GM12878 (cell line): ENCODE data around the gene BMPR2. TPM values are rescaled to one million over a fixed set of nuclear protein-coding genes. Genes with fewer than 3 reads are reported as not detected.

Experiments used
- ATAC-seq: fragments of 200-7000 bp; cut with Tn5 transposase; 3 replicates; pipeline ENCODE4 v1.9.1; 2020; ENCODE audit warnings: mild to moderate bottlenecking, moderate library complexity
- BruUV-seq: library from RNA; stranded (reverse); fragments of 400-500 nt; replicated peaks from 2 replicates; lab custom pipeline; 2021; lab: Mats Ljungman, UMichigan
- CTCF ChIA-PET: fragments of 300-600 bp; sonication (Branson Sonifier 250); formaldehyde crosslinking; extraction: SDS; loops from one replicate; lab custom pipeline; 2021; ENCODE audit warnings: inconsistent platforms; lab: Yijun Ruan, JAX
- POLR2A ChIA-PET: fragments of 350-600 bp; formaldehyde crosslinking; extraction: SDS; loops from one replicate; lab custom pipeline; 2021; ENCODE audit warnings: inconsistent platforms; lab: Charles Lee
- RAD21 ChIA-PET: fragments of 300-600 bp; sonication (Branson Sonifier 250); formaldehyde crosslinking; loops from one replicate; lab custom pipeline; 2023; ENCODE audit warnings: antibody characterized with exemption; ENCODE audit not compliant: unreplicated experiment; lab: Charles Lee
- SMC1A ChIA-PET: fragments of 300-600 bp; sonication (Branson Sonifier 250); formaldehyde crosslinking; loops from one replicate; lab custom pipeline; 2023; ENCODE audit not compliant: unreplicated experiment, uncharacterized antibody; lab: Charles Lee
- DNase-seq: peaks from one replicate; pipeline ENCODE4 v3.0.0-alpha.2; 2011; ENCODE audit warnings: low read depth, low spot score
- FAIRE-seq: peaks from 3 replicates; lab custom pipeline; 2011; peaks lifted over from hg19 to GRCh38; lab: Jason Lieb, UNC
- H2AFZ ChIP-seq: 2 replicates; pipeline ENCODE4 v1.6.0; 2011; ENCODE audit warnings: low read depth, low read length, control low read depth; ENCODE audit not compliant: control insufficient read depth
- H3K27ac ChIP-seq: 2 replicates; pipeline ENCODE4 v1.5.1; 2011; ENCODE audit warnings: control low read depth; ENCODE audit not compliant: control insufficient read depth, insufficient read depth
- H3K27me3 ChIP-seq, 2 experiments: replicated peaks in 1 of 2; 2 replicates each; pipeline versions ENCODE4 v1.6.0 to v1.6.1; 2011; ENCODE audit warnings: low read length in 1 of 2; ENCODE audit not compliant: control insufficient read depth in 2 of 2, insufficient read depth in 2 of 2
- H3K36me3 ChIP-seq, 2 experiments: 2 replicates each; pipeline ENCODE4 v1.5.1; 2011; ENCODE audit warnings: low read length in 1 of 2; ENCODE audit not compliant: control insufficient read depth in 2 of 2, insufficient read depth in 2 of 2
- H3K4me1 ChIP-seq: 2 replicates; pipeline ENCODE4 v1.6.1; 2011; ENCODE audit warnings: mild to moderate bottlenecking, low read length, moderate library complexity, mixed read lengths; ENCODE audit not compliant: control insufficient read depth, insufficient read depth
- H3K4me2 ChIP-seq: 2 replicates; pipeline ENCODE4 v1.6.0; 2011; ENCODE audit warnings: control low read depth; ENCODE audit not compliant: control insufficient read depth, insufficient read depth
- H3K4me3 ChIP-seq: fragments of 200-600 bp; sonication (generic); 2 replicates; pipeline ENCODE4 v1.5.1; 2016
- H3K79me2 ChIP-seq: 2 replicates; pipeline ENCODE4 v1.6.0; 2011; ENCODE audit warnings: low read length; ENCODE audit not compliant: control insufficient read depth, insufficient read depth
- H3K9ac ChIP-seq: 2 replicates; pipeline ENCODE4 v1.8.0; 2011; ENCODE audit warnings: low read length, control low read depth, mixed read lengths; ENCODE audit not compliant: control insufficient read depth, insufficient read depth
- H3K9me3 ChIP-seq: replicated peaks from 3 replicates; pipeline ENCODE4 v1.5.1; 2011; ENCODE audit warnings: mild to moderate bottlenecking, low read length; ENCODE audit not compliant: control insufficient read depth, insufficient read depth
- H4K20me1 ChIP-seq: 2 replicates; pipeline ENCODE4 v1.6.0; 2011; ENCODE audit not compliant: control insufficient read depth, insufficient read depth
- IKZF1 ChIP-seq: fragments of 450-650 bp; conservative IDR thresholded peaks from 2 replicates; pipeline ENCODE4 v1.6.1; 2017; ENCODE audit warnings: antibody characterized with exemption, mild to moderate bottlenecking
- SKIL ChIP-seq: fragments of 450-650 bp; IDR thresholded peaks from 2 replicates; pipeline ENCODE4 v1.6.1; 2017; ENCODE audit warnings: mild to moderate bottlenecking, low read depth, inconsistent platforms; ENCODE audit not compliant: poor library complexity, severe bottlenecking
- ZBTB4 ChIP-seq: fragments of 450-650 bp; formaldehyde crosslinking; IDR thresholded peaks from 2 replicates; pipeline ENCODE4 v1.4.0; 2022; ENCODE audit warnings: mild to moderate bottlenecking, moderate library complexity
- WGBS: methylation state at CpG from one replicate; pipeline ENCODE4 v1.1.6; 2016; ENCODE audit warnings: low lambda C conversion rate; ENCODE audit not compliant: insufficient replicate concordance, insufficient coverage; ENCODE audit errors: missing lambda C conversion rate; 5-methylcytosine and 5-hydroxymethylcytosine counted together
- in situ Hi-C: fragments of 300-500 bp; cut with MboI; formaldehyde crosslinking; loops from 9 replicates; pipeline ENCODE4 v1.14.3; 2018; ENCODE audit warnings: mixed read lengths
- intact Hi-C: fragments of 100-400 bp; cut with micrococcal nuclease; formaldehyde crosslinking; loops from one replicate; pipeline ENCODE4 v1.14.2; 2022; ENCODE audit not compliant: unreplicated experiment
- polyA plus RNA-seq, 11 experiments: library from polyadenylated mRNA; depleted of rRNA in 4 of 11; unstranded in 6 of 11; stranded (reverse) in 5 of 11; fragments of >200 nt; fragmentation: Nextera tagmentation in 4 of 11; fragmentation: Illumina TruSeq in 1 of 11; extraction: Ambion mirVana in 4 of 11; extraction: Trizol in 1 of 11; gene quantifications; 1 replicate in 1 of 11; 2 replicates in 10 of 11; pipeline versions ENCODE4 v1.2.1 to v1.2.3, GENCODE V29; 2011 to 2016; ENCODE audit warnings: inconsistent platforms in 2 of 11, missing spikeins in 2 of 11, low read depth in 1 of 11
- total RNA-seq, 4 experiments: library from RNA; depleted of rRNA in 3 of 4; stranded (reverse); fragments of >200 nt in 3 of 4; fragmentation: Illumina TruSeq in 1 of 4; extraction: Trizol in 1 of 4; gene quantifications; 2 replicates each; pipeline versions ENCODE4 v1.2.1 to v1.2.3, GENCODE V29; 2013 to 2021

Gene BMPR2
- total and polyA plus RNA-seq, 10 of the 15 experiments (the other 5 are each of a cell fraction or from before 2014, with no cell fraction given): 2.4 to 33.0 (median 7.1) TPM

- ChIA-PET POLR2A (no interaction called here), CTCF (no interaction called here), SMC1A (interaction anchor here (1.0 kb wide), 1 partner anchor 8 kb away, joined by 3 read pairs; no protein-coding TSS in a partner anchor), RAD21 (no interaction called here)
- Histone ChIP-seq H3K27ac (no peak overlapping the region), H3K4me2 (no peak overlapping the region), H3K9ac (no peak overlapping the region), H4K20me1 (no peaks in the 10 kb centered on the region), H3K9me3 (no peaks in the 10 kb centered on the region), H3K4me3 (no peak overlapping the region), H2AFZ (no peak overlapping the region), H3K4me1 (no peaks in the 10 kb centered on the region), H3K27me3 (no peaks in the 10 kb centered on the region), H3K79me2 (no peaks in the 10 kb centered on the region), H3K36me3 (no peaks in the 10 kb centered on the region)
- TF ChIP-seq IKZF1 (no peak), ZBTB4 (CRISPR knock-in tag) (no peak), SKIL (no peak)
- ATAC-seq (no peak), FAIRE-seq (no peak), DNase-seq (no peak)
- in situ Hi-C loops (no loop called here), intact Hi-C loops (no loop called here)
- BruUV-seq: no TSS peak
- WGBS: 56% methylated on average over 2 of the region's 2 CpGs
Observed at GRCh38 chr2:202360646-202361045, 15.5 kb upstream of the BMPR2 start.
